Measurements from ENCODE around the gene RAB11FIP3.

The RAB11FIP3 gene

DNA sequence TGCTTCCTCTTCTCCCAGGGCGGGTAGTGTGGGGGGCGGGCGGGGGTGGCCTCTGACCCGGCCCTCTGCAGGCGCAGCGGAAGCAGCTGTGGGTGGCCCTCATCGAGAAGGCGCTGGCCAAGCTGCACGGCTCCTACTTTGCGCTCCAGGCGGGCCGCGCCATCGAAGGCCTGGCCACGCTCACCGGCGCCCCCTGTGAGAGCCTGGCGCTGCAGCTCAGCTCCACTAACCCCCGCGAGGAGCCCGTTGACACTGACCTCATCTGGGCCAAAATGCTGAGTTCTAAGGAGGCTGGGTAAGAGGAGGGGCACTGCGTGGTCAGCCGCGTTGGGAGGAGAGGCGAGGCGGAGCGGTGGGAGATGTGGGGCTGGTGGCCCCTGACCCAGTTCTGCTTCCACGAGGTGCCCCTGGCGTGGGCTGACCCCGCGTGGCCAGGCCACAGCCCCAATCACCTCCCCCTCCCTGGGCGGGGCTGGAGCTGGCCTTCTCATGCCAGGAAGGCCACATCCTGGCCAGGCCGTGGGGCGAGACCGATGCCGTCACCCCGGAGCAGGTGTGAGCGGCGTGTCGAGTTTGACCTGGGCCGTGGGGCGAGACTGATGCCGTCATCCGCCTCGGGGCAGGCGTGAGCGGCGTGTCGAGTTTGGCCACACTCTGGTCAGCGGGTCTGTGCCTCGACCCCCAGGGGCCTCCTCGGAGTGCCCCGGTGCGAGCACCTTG, 124.3 kb downstream of the RAB11FIP3 start:
- Histone ChIP-seq H3K27ac (ENCODE audit: low read length) (no peak overlapping the region), H3K4me3 (ENCODE audit: low read length) (no peak overlapping the region), H4K20me1 (ENCODE audit: insufficient read depth, low read length) (peaks cover 4% of the 10 kb centered on the region; the same call in 1 of the 2 replicates), H3K36me3 (replicated peaks; ENCODE audit: low read depth, low read length) (peaks cover 10% of the 10 kb centered on the region), H3K9ac (ENCODE audit: low read length) (no peak overlapping the region), H3K27me3 (ENCODE audit: low read depth, low read length) (no peaks in the 10 kb centered on the region), H3K4me1 (ENCODE audit: low read length) (no peaks in the 10 kb centered on the region), H3K9me3 (ENCODE audit: insufficient read depth, low read length) (no peaks in the 10 kb centered on the region), H3K4me2 (ENCODE audit: low read length) (no peak overlapping the region), H2AFZ (ENCODE audit: low read depth, low read length) (no peak overlapping the region), H3K79me2 (ENCODE audit: low read length) (peaks cover 14% of the 10 kb centered on the region)
- TF ChIP-seq EZH2phosphoT487 (IDR thresholded peaks at IDR 0.05; ENCODE audit: low read depth) (no peak), CTCF (IDR thresholded peaks at IDR 0.05; ENCODE audit: low read depth, low read length) (peak; percentile 13; the same call in 1 of the 2 replicates)

DNA sequence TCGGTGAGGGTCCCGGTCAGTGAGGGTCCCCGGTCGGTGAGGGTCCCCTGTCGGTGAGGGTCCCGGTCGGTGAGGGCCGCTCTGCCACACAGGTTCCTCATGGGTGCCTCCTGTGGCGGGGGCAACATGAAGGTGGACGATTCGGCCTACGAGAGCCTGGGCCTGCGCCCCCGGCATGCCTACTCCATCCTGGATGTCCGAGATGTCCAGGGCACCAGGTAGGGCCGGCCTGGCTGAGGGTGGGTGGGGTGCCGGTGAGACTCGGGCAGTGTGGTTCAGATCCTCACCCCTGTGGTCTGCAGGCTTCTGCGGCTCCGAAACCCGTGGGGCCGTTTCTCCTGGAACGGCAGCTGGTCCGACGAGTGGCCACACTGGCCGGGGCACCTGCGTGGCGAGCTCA, 125.8 kb downstream of the RAB11FIP3 start:
- H3K79me2 ChIP-seq (ENCODE audit: low read length): no peaks in the 10 kb centered on the region; the same call in 1 of the 2 replicates
- no peaks in the 10 kb centered on the region for H4K20me1 ChIP-seq (ENCODE audit: insufficient read depth, low read length)
- no peaks in the 10 kb centered on the region for H3K9me3 ChIP-seq (ENCODE audit: insufficient read depth, low read length)
- H3K4me1 ChIP-seq (ENCODE audit: low read length): no peaks in the 10 kb centered on the region
- H3K27me3 ChIP-seq (ENCODE audit: low read depth, low read length): no peaks in the 10 kb centered on the region
- peaks cover 10% of the 10 kb centered on the region for H3K36me3 ChIP-seq (replicated peaks; ENCODE audit: low read depth, low read length)
- H3K27ac ChIP-seq (ENCODE audit: low read length): no peak overlapping the region
- no peak overlapping the region for H3K9ac ChIP-seq (ENCODE audit: low read length)
- H3K4me2 ChIP-seq (ENCODE audit: low read length): no peak overlapping the region
- H3K4me3 ChIP-seq (ENCODE audit: low read length): no peak overlapping the region
- TF ChIP-seq EZH2phosphoT487 (IDR thresholded peaks at IDR 0.05; ENCODE audit: low read depth) (no peak), CTCF (IDR thresholded peaks at IDR 0.05; ENCODE audit: low read depth, low read length) (no peak)
- H2AFZ ChIP-seq (ENCODE audit: low read depth, low read length): no peak overlapping the region

GRCh38 chr16:552171-552570, 126.7 kb downstream of the RAB11FIP3 start:
- Histone ChIP-seq H3K4me3 (ENCODE audit: low read length) (no peak overlapping the region), H3K79me2 (ENCODE audit: low read length) (no peaks in the 10 kb centered on the region), H3K27me3 (ENCODE audit: low read depth, low read length) (no peaks in the 10 kb centered on the region), H2AFZ (ENCODE audit: low read depth, low read length) (no peak overlapping the region), H3K9me3 (ENCODE audit: insufficient read depth, low read length) (no peaks in the 10 kb centered on the region), H4K20me1 (ENCODE audit: insufficient read depth, low read length) (no peaks in the 10 kb centered on the region), H3K4me1 (ENCODE audit: low read length) (no peaks in the 10 kb centered on the region), H3K4me2 (ENCODE audit: low read length) (no peak overlapping the region), H3K9ac (ENCODE audit: low read length) (no peak overlapping the region), H3K27ac (ENCODE audit: low read length) (no peak overlapping the region), H3K36me3 (replicated peaks; ENCODE audit: low read depth, low read length) (peaks cover 10% of the 10 kb centered on the region)
- TF ChIP-seq EZH2phosphoT487 (IDR thresholded peaks at IDR 0.05; ENCODE audit: low read depth) (no peak), CTCF (IDR thresholded peaks at IDR 0.05; ENCODE audit: low read depth, low read length) (no peak)

- no peaks in the 10 kb centered on the region for H3K79me2 ChIP-seq (ENCODE audit: low read length)
- no peak overlapping the region for H2AFZ ChIP-seq (ENCODE audit: low read depth, low read length)
- H3K36me3 ChIP-seq (replicated peaks; ENCODE audit: low read depth, low read length): peaks cover 8% of the 10 kb centered on the region
- no peak overlapping the region for H3K4me2 ChIP-seq (ENCODE audit: low read length)
- no peak overlapping the region for H3K27ac ChIP-seq (ENCODE audit: low read length)
- no peaks in the 10 kb centered on the region for H3K27me3 ChIP-seq (ENCODE audit: low read depth, low read length)
- no peak overlapping the region for H3K4me3 ChIP-seq (ENCODE audit: low read length)
- H3K9me3 ChIP-seq (ENCODE audit: insufficient read depth, low read length): no peaks in the 10 kb centered on the region
- H3K4me1 ChIP-seq (ENCODE audit: low read length): no peaks in the 10 kb centered on the region
- H4K20me1 ChIP-seq (ENCODE audit: insufficient read depth, low read length): no peaks in the 10 kb centered on the region
- no peak for TF ChIP-seq CTCF (IDR thresholded peaks at IDR 0.05; ENCODE audit: low read depth, low read length)
- no peak for TF ChIP-seq EZH2phosphoT487 (IDR thresholded peaks at IDR 0.05; ENCODE audit: low read depth)
- H3K9ac ChIP-seq (ENCODE audit: low read length): no peak overlapping the region
Measured at GRCh38 chr16:553601-554296, 128.3 kb downstream of the RAB11FIP3 start.
